CD4-positive, alpha-beta T cell treated with Interleukin-12 subunit alpha and Interleukin-12 subunit beta, for 1 hour (primary cell): Measurements from ENCODE around the gene AP1G2.

Experiments used
- DNase-seq: peaks from one replicate; pipeline ENCODE4 v3.0.0-alpha.2; 2020

Gene AP1G2

DNA sequence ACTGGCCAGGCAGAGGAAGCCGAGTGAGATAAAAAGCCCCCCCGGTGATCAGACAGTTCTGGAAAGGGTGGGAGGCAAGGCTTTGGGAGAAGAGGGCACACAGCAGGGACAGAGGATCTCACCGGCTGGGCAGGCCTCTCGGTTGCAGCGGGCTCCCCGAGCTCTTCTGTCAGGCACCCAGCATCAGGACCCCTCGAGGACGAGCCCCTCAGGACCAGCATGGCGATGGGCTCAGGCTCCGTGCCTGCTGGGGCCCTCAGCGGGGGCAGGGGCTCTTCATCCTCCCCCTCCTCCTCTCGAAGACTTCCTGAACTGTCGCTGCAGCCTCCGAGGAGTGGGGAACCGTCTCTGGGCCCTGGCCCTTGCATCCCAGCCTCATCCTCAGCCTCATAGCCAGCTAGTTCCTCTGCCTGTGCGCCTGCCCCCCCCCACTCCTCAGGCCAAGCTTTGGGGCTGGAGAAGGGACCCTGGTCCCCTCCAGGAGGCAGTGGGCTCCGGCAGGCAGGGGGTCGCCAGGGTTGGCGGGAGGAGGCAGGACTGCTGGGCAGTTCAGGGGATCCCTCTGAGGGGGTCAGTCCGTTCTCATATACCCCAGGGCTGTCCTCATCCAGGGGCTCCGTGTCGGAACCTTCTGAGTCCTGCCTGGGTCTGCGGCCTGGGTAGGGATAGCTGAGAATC lies 3.4 kb upstream of the AP1G2 start:
- DNase-seq = no peak

DNA sequence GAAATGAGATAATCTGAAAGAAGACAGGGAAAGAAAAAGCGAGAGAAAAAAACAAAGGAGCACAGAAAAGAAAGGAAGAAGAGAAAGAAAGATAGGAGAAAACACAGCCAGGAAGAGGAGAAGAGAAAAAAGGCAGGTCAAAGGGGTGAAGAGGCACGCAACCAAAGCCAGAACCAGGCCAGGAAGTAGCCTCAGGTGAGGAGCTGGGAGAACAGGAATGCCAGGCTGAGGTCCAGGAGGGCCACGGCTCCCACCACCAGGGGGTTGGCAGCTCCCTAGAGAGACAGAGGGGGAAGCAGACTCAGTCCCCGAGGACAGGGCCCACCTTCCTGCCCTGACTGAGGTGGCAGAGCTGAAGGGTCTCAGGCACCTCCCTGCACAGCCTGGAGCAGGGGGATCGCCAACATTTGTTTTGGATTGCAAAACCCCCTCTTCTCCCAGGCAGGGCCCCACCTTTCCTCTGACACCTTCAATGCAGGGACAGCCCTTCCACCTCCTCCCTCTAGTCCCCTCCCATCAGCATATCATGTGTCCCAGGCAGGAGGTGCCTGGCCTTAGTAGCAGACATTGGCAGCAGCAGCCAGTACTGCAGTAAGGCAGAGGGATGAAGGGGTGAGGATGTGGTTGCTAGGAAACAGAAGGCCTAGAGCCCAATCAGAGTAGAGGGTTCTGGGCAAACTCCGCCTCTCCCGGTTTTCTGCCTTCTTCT lies 2.0 kb upstream of the AP1G2 start:
- no peak for DNase-seq

DNA sequence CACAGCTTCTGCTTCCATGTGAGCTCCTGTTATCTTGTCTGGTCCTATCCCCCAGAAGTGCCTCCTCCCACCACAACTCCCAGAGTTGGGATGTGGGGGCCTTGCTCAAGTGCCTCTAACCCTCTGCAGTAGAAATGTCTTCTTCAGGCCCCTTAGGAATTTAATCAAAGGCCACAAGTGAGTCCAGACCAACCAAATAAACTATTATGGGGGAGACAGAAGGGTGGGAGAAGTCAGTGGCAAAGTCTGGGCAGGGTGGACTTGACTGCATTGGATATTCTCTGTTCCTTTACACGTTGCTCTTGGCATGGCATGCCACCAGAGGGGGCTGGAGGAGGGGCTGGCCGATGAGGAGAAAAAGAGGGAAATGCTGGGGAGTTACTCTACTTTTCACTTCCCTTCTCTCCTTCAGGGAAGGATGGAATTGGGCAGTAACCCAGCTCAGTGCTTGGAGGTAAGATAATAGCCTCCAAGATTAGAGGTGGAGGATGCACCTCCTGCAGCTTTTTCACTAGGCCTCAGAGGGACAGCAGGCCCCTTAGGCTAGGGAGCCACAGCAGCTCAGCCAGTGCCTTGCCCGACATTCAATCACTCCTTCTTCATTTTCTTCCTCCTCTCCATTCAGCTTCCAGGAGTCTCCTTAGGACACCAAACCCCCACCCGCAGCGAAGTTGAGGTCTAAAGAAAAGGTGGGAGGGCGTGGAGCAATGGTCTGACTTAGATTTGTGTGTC lies 1.2 kb upstream of the AP1G2 start:
- DNase-seq = no peak

DNA sequence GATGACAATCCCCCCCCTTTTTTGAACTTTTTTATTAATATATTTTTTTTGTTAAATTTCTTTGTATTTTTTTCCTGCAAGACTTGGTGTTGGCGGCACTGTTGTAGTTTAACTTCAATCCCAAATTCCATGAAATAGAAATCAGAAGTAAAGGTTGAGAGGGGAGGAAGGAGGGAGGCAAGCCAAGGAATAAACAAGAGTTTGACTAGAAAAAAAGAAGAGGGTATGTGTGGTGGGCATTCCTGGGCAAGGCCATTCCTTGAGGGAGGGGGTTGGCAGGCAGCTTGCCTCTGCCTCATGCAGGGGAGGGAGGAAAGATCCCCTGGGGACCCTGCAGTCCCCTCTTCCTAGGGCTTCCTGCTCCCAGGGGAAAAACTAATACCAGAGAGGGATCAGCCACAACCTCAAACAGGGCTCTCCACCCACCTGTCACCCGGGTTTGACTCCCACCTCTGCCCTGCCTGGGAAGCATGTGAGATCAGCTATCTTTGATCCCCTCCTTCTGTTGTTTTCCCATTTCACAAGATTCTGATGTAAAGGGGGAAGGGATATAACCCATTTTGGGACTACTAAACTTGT lies 519 bp upstream of the AP1G2 start:
- no peak for DNase-seq

DNA sequence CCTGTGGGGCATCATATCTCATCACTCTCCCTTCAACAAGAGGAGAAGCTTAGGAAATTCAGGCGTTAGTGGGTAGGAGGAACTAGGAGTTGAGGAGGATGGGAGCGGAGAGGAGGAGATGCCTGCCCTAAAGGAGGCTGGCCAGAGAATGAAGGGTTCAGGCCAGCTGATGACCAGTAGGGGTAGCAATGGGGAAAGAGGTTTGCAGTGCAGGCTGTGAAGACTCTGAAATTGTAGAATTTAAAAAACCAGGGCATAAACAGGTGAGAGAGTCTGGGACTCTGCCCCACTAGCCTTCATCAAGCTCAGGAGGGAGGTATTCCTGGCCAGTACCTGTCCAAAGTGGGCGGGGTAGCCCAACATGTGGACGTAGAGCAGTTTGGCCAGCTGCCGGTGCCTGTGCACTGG lies 809 bp downstream of the AP1G2 start:
- no peak for DNase-seq

DNA sequence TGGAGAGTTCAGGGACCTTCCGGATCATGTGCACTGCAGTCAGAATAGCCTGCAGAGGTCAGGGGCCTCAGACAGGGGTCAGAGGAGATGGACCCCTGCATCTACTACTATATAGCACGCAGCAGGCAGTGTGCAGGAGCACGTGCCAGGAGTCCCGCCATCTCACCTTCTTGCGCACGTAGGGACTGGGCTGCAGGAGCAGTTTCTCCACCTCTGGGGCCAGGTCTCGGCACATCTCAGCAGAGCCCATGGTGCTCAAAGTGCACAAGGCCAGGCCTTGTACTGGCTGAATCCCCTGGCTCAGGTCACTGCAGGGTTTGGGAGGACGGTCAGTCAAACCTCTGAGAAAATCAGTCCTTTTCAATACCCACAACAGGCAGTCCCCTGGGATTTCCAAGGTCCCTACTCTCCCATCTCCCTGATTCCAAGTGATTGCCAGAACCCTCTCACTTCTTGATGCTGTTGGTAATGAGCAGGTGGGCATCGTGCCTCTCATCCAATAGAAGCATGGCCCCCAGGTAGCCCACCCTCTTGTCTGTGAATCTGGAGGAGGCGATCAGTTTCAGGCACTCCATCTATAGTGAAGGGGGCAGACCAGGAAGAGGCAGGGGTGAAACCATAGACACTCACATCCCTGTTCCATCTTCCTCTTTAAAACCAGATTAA lies 1.3 kb downstream of the AP1G2 start:
- DNase-seq = no peak

DNA sequence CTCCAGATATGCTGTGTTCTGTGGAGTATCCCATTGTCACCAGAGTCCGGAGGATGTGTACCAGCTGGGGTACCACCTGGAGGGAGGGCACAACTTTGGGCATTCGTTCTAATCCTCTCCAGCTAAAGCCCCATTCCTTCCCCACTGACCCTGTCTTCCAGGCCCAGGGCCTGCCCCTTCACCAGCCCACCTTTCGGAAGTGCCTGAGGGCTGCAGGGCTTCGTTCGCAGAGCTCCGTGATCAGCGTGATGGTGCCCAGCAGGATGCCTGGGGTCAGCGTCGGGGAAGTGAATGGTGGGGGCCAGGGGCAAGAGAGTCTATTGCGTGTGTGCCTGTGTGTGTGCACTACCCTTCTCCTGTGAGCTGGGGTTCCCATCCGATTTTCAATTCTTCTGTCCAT lies 2.0 kb downstream of the AP1G2 start:
- DNase-seq = no peak

DNA sequence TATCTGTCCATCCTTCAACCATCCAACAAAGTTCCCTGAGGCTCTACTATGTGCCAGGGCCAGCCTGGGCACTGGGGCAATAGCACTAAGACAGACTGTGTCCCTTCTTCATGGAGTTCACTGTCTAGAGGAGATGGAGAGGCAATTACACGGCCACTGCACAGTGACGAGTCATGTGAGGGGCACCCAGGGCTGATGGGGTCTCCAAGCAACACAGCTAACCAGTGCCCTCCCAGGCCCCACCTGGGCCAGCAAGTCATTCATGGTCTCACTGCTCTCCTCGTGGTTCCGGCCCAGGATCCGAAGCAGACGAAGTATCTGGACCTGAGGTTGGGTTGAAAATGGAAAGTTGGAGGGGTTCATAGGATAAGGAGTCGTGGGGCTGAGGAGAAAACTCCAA lies 2.7 kb downstream of the AP1G2 start:
- DNase-seq = no peak

DNA sequence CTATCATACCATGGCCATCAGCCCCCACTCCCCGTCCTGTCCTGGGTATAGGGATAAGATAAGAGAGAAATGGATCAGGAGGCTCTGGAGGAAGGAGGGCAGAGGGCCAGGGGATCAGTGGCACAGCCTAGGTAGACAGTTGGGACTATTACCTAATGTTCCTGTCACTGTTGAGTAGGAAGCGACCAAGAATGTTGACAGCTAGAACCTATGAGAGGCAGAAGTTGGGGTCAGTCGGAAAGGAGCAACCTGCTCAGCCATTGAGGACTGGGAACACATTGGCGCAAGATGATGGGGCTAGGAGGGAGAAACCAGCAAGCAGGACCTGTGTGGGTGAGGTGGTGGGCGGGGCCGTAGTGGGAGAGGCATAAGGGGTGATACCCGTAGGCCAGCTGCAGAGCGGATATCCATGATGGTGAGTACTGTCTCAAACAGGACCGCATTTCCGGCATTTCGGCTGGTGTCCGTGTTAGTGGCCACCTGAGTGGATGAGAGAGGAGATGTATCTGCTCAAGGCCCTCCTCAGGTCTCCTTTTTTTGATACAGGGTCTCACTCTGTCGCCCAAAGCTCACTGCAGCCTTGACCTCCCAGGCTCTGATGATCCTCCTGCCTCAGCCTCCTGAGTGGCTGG lies 3.3 kb downstream of the AP1G2 start:
- DNase-seq = no peak

DNA sequence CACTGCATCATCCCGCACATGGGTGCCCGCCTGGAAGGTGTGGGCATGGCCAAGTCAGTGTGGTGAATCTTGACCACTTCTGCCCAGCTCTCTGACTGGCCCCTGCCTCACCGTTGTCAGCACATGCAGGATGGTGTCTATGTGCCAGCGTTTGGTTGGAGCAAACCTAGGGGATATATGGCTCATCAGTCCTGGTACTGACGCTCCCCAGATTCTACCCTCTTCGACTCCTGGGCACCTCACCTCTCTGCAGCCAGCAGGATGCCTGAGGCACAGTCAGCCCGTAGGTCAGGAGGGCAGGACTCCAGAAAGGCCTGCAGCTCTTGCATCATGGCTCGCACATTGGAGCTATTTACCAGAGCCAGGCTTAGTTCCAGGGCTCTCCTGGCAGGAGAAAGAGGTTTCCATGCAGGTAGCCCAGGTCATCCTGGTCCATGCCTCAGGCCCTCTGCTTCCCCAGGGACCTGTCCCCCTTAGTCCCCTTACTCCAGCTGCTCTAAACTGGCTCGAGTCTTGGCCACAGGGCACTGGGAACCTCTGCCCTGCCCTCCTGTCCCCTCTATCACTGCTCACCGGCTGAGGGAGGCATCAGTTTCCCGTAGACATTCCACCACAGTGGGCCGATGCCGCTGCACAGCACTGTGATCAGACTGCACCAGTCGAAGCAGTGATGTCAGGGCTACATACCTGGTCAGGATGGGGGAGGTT lies 4.0 kb downstream of the AP1G2 start:
- no peak for DNase-seq

DNA sequence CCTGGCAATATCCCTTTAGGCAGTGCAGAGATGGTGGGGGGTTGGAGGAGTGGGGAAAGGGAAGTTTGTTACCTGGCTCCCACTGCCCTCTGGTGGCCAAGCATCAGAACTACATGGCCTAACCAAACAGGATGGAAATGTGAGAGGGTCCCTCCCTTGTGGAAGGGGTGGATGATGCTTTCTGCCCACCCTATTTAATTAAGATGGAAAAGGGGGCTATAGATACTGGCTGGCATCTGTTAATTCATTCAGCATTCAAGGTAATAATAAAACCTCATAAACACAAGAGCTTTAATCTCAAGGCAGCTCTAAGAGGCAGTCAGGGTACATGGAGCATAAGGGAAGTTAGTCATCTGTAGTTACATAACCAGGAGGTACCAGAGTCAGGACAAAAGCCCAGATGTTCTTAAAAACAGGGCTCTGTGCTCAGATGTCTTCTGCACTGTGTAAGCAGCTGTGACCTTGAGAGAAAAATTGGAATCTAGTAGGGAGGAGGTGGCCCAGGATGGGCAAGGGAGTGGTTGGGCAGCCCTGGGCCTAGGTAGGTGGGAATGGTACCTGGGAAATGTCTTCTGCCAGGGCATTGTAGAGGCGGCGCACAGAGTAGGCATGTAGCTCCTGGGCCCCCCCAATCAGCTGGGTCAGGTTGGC lies 4.6 kb downstream of the AP1G2 start:
- DNase-seq = peak; percentile 67

DNA sequence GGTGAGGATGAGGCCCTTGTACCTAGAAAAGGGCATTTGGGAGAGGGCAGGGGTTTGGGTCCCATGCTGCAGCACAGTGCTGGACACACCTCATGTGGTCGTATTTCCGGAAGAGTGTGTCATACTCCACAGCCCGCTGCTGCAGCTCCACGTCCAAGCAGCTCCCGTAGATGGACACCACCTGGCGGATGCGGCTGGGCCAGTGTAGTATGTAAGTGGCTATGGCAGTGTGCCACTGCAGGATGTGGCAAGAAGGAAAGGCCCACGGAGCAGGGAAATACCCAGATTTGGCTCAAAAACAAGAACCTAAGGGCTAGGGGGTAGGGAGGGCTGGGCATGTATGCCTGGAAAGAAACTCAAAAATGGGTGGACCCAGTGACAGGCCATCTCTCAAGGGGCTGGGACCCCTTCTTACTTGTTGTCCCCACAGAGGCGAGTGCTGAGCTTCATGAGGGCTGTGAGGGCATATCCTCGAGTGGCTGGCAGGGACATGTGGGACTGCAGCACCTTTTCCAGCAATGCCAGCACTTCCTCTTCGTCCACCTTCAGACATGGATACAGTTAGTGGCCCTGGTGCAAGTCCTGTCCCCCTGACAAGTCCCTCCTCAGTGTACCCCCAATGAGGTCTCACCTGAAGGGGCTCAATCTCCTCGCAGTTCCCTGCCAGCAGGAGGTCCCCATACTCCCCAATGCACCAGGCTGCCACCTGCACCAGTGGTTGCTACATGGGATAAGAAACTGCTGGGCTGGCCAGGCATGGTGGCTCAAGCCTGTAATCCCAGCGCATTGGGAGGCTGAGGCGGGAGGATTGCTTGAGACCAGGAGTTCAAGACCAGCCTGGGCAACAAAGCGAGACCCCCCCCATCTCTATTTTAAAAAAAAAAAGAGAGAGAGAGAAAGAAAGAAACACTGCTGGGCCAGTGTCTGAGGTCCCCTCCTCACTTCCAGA lies 5.4 kb downstream of the AP1G2 start:
- no peak for DNase-seq

DNA sequence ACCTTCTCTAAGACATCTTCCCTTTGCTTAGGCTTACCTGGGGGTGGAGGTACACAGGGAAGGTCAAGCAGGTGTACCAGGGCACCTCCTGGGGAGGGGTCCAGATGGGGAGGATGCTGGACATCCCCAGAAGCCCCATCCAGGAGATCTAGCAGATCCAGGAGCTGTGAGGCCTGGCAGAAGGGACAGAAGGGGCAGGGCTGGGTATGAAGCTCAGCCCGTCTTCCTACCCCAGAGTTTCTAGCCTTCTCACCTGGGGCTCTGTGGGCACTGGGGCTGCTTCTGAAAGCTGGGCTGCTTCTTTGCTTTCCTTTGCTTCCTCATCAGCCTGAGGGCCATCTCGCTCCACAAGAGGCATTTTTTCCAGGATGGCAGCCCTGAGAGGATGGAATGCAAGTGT lies 6.3 kb downstream of the AP1G2 start:
- DNase-seq = no peak

DNA sequence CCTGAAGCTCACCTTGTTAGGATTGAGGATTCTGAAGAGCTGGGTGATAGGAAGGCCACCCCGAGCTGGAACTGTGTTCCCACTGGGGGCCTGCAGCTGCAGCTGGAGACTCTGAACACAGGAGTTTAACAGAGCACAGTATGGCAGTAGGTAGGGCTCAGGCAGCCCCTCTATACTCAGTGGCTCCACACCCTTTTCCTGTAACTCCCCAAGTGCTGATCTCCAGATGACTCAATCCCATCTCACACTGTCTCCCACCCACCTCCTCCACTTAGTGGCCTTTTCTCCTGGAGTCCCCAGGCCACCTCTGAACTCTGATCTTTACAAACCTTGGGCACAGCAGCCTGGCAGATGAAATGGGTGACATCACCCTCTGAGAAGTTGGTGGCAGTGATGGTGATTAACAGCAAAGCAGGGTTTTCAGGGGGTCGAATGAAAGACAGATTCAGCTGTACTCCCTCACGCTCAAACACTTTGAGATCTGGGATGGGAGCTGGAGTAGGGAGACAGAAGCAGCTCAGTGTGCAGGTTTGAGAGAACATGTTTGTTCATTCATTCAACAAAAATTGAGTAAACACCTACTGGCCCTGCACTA lies 7.6 kb downstream of the AP1G2 start:
- no peak for DNase-seq

DNA sequence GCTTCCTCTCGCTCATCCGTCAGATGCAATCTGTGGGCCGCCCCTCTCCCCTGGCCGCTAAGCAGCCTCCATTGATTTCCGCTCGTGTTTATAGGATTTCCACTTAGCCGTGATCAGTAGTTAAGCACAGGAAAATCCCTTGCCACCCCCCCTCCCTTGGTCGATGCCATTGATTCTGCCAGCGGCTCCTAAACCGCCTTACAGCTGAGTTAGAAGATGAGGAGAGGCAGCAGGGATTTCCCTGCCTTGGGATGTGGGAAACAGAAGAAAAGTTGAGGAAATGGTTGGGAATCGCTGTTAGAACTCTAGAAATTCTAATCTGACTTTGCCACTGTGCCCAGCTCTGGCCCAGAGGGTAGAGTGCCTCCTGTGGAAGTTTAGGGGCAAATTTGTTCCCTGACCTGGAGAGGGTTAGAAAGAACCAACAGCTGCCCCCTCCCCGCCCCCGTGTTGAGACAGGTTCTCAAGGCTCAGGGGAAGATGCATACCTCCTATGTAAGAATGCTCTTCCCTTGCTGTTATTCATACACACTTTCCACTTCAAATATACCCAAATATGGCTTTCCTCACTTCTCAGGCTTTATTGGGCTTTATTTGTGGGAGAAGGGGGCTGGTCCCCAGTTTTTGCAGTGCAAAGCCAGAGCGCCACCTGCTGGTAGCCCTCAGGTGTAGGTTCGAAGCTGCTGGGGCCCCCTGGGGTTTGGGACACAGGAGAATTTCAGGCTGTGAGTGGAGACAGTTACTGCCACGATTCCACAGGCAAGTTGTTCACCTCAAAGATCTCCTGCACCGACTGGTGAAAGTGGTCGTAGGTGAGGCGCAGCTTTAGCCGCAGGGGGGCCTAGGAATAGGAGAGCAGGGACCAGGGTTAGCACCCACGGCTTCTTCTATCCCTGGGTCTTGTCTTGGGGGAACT lies 8.3 kb downstream of the AP1G2 start:
- DNase-seq = peak; percentile 70

DNA sequence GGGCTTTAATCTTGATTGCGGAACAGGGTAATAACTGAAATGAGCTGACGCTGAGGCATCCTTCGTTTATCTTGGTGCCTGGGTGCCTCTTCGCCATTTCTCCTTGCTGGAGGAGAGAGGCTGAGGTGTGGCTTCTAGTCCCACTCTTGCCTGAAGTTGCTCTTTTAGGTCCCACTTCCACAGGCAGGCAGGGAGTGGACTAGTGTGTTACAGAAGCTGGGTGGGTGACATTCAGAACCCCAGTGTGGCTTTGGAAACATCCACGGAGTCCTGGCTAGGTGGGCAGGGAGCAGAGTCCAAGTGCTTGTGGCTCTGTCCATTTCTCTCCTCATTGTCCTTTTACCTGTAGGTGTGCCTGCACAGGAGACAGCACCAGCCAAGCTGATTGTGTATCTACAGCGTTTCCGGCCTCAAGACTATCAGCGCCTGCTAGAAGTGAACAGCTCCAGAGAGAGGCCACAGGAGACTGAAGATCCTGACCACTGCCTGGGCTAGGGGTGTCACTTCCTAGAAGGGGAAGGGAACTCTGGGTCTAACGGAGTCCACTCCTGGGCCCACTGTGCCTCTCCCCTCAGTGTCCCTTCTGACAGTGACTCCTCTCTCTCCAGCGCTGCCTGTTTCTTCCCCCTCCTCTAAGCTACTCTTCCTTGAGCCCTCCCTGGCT lies 9.1 kb downstream of the AP1G2 start:
- no peak for DNase-seq

DNA sequence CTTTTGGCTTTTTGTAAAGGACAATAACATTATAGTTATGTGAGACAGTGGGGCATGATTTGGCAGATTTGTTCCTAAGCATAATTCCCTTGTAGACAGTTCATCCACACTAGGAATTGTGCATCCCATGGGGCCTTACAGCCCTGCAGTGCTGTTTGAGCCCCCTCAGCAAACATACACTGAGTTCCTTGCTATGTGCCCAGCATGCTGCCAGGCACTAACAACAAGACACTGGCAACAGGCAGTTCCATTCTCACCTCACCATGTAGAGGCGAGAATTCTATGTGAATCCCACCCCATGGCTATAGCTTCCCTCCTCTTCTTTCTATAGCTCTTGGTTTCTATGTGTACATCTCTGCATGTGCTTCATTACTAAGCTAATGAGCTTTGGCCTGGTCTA lies 9.6 kb downstream of the AP1G2 start:
- no peak for DNase-seq

DNA sequence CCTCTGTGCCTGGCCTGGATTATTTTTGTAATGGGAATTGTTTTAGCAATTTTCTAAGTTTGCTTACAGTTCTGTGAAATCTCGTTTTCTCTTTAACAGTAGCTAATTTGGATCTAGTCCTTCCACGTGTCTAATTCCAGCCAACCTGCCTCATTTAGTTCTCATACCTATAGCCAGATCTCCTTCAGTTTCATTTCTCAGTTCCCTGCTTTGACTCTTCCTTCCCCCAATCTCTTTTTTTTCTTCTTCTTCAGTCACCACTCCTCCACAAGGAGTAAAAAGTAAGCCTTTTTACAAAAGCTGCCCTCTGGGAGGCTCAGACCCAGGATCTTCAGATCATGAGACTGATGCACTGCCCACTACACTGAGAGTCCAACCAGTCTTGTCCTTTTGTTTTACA lies 10.1 kb downstream of the AP1G2 start:
- no peak for DNase-seq
